ENCODE results near the gene DHX35.
"Not testable (repeated sequence)": the region's sequence is repeated elsewhere in the genome, so short reads cannot be mapped to it uniquely, and the experiment has no call there.

DNA sequence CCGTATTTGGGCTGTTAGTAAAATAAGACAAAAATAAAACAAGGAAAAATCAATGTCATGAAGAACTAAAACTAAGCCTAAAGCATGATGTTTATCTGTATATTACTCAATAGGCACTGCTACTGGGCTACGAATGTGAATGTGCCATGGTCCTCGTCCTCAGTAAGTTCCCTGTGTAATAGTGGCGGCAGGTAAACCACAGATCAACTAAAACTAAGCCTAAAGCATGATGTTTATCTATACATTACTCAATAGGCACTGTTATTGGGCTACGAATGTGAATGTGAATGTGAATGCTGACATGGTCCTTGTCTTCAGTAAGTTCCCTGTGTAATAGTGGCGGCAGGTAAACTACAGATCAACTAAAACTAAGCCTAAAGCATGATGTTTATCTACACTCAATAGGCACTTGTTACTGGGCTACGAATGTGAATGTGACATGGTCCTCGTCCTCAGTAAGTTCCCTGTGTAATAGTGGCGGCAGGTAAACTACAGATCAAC is 1.9 kb upstream of the DHX35 start:
- TF ChIP-seq, protein P1, sequence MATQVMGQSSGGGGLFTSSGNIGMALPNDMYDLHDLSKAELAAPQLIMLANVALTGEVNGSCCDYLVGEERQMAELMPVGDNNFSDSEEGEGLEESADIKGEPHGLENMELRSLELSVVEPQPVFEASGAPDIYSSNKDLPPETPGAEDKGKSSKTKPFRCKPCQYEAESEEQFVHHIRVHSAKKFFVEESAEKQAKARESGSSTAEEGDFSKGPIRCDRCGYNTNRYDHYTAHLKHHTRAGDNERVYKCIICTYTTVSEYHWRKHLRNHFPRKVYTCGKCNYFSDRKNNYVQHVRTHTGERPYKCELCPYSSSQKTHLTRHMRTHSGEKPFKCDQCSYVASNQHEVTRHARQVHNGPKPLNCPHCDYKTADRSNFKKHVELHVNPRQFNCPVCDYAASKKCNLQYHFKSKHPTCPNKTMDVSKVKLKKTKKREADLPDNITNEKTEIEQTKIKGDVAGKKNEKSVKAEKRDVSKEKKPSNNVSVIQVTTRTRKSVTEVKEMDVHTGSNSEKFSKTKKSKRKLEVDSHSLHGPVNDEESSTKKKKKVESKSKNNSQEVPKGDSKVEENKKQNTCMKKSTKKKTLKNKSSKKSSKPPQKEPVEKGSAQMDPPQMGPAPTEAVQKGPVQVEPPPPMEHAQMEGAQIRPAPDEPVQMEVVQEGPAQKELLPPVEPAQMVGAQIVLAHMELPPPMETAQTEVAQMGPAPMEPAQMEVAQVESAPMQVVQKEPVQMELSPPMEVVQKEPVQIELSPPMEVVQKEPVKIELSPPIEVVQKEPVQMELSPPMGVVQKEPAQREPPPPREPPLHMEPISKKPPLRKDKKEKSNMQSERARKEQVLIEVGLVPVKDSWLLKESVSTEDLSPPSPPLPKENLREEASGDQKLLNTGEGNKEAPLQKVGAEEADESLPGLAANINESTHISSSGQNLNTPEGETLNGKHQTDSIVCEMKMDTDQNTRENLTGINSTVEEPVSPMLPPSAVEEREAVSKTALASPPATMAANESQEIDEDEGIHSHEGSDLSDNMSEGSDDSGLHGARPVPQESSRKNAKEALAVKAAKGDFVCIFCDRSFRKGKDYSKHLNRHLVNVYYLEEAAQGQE (IDR thresholded peaks at IDR 0.05; ENCODE audit: borderline replicate concordance), result not testable (repeated sequence)
- TF ChIP-seq, protein P2, sequence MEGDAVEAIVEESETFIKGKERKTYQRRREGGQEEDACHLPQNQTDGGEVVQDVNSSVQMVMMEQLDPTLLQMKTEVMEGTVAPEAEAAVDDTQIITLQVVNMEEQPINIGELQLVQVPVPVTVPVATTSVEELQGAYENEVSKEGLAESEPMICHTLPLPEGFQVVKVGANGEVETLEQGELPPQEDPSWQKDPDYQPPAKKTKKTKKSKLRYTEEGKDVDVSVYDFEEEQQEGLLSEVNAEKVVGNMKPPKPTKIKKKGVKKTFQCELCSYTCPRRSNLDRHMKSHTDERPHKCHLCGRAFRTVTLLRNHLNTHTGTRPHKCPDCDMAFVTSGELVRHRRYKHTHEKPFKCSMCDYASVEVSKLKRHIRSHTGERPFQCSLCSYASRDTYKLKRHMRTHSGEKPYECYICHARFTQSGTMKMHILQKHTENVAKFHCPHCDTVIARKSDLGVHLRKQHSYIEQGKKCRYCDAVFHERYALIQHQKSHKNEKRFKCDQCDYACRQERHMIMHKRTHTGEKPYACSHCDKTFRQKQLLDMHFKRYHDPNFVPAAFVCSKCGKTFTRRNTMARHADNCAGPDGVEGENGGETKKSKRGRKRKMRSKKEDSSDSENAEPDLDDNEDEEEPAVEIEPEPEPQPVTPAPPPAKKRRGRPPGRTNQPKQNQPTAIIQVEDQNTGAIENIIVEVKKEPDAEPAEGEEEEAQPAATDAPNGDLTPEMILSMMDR (IDR thresholded peaks at IDR 0.05; ENCODE audit: poor library complexity, severe bottlenecking), result not testable (repeated sequence)

All from neural cell (in vitro differentiated cells).